ENCODE measurements around the gene CKM. TPM values are rescaled to one million over a fixed set of nuclear protein-coding genes. Genes with fewer than 3 reads are reported as not detected.
"Not testable (repeated sequence)": the region's sequence is repeated elsewhere in the genome, so short reads cannot be mapped to it uniquely, and the experiment has no call there.

Gene CKM
- total RNA-seq, 1 donor from 2014 or later = not detected

- DNase-seq (ENCODE audit: low spot score) = no peak
Observed at GRCh38 chr19:45349430-45349941, 26.8 kb upstream of the CKM start.

GRCh38 chr19:45349126-45349415, 26.4 kb upstream of the CKM start:
- no peak for DNase-seq (ENCODE audit: low spot score)

GRCh38 chr19:45348367-45349125, 25.9 kb upstream of the CKM start:
- DNase-seq (ENCODE audit: low spot score) = no peak

- no peak for DNase-seq (ENCODE audit: low spot score)
Observed at GRCh38 chr19:45347570-45348366, 25.1 kb upstream of the CKM start.

- DNase-seq (ENCODE audit: low spot score) = no peak
Observed at GRCh38 chr19:45346449-45346848, 23.8 kb upstream of the CKM start.

- no peak for DNase-seq (ENCODE audit: low spot score)
Observed at GRCh38 chr19:45345506-45345860, 22.8 kb upstream of the CKM start.

GRCh38 chr19:45344621-45345505, 22.2 kb upstream of the CKM start:
- peak; percentile 42 for DNase-seq (ENCODE audit: low spot score)

- no peak for DNase-seq (ENCODE audit: low spot score)
Observed at GRCh38 chr19:45342911-45343310, 20.2 kb upstream of the CKM start.

- no peak for DNase-seq (ENCODE audit: low spot score)
Observed at GRCh38 chr19:45340899-45341453, 18.3 kb upstream of the CKM start.

GRCh38 chr19:45340232-45340898, 17.7 kb upstream of the CKM start, which contains the start of gene KLC3:
Gene KLC3, plus strand, starts transcription at chr19:45340750. Its CDS starts 4,792 bp downstream, at chr19:45345542.
- no peak for DNase-seq (ENCODE audit: low spot score)

- DNase-seq (ENCODE audit: low spot score) = no peak
Observed at GRCh38 chr19:45339629-45340028, 17.0 kb upstream of the CKM start.

- no peak for DNase-seq (ENCODE audit: low spot score)
Observed at GRCh38 chr19:45336696-45337251, 14.1 kb upstream of the CKM start.

GRCh38 chr19:45334881-45335280, 12.2 kb upstream of the CKM start:
- DNase-seq (ENCODE audit: low spot score) = not testable (repeated sequence)

- no peak for DNase-seq (ENCODE audit: low spot score)
Observed at GRCh38 chr19:45333609-45334303, 11.1 kb upstream of the CKM start.

GRCh38 chr19:45331411-45331810, 8.7 kb upstream of the CKM start:
- DNase-seq (ENCODE audit: low spot score) = no peak

GRCh38 chr19:45327404-45328143, 4.9 kb upstream of the CKM start:
- no peak for DNase-seq (ENCODE audit: low spot score)

GRCh38 chr19:45324349-45324907, 1.8 kb upstream of the CKM start:
- DNase-seq (ENCODE audit: low spot score) = no peak

GRCh38 chr19:45323671-45324081, 1.0 kb upstream of the CKM start:
- DNase-seq (ENCODE audit: low spot score) = no peak

- no peak for DNase-seq (ENCODE audit: low spot score)
Observed at GRCh38 chr19:45322311-45322710, 364 bp downstream of the CKM start.
